Subcutaneous adipose tissue (tissue), 4 donors: Measurements from ENCODE around the gene ADD2. TPM values are rescaled to one million over a fixed set of nuclear protein-coding genes. Genes with fewer than 3 reads are reported as not detected.

Source experiments
- total RNA-seq, 4 donors: library from RNA; depleted of rRNA; stranded (reverse); fragments of >200 nt; gene quantifications; one replicate each; pipeline ENCODE4 v1.1.0, GENCODE V29; 2016
- TF ChIP-seq, protein P1 (sequence below): fragments of 450-650 bp; IDR thresholded peaks from one replicate; pipeline ENCODE4 v1.5.1; 2016; ENCODE audit warnings: low read depth, mild to moderate bottlenecking, control low read depth, antibody characterized with exemption, moderate library complexity

The ADD2 gene
- total RNA-seq, 4 donors from 2014 or later, result 0.75 to 2.9 (median 1.3) TPM

- TF ChIP-seq, protein P1, sequence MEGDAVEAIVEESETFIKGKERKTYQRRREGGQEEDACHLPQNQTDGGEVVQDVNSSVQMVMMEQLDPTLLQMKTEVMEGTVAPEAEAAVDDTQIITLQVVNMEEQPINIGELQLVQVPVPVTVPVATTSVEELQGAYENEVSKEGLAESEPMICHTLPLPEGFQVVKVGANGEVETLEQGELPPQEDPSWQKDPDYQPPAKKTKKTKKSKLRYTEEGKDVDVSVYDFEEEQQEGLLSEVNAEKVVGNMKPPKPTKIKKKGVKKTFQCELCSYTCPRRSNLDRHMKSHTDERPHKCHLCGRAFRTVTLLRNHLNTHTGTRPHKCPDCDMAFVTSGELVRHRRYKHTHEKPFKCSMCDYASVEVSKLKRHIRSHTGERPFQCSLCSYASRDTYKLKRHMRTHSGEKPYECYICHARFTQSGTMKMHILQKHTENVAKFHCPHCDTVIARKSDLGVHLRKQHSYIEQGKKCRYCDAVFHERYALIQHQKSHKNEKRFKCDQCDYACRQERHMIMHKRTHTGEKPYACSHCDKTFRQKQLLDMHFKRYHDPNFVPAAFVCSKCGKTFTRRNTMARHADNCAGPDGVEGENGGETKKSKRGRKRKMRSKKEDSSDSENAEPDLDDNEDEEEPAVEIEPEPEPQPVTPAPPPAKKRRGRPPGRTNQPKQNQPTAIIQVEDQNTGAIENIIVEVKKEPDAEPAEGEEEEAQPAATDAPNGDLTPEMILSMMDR, result no peak
Observed at GRCh38 chr2:70641263-70641784, 126.7 kb downstream of the ADD2 start.

GRCh38 chr2:70639841-70640436 is 128.1 kb downstream of the ADD2 start:
- TF ChIP-seq, protein P1, result no peak

DNA sequence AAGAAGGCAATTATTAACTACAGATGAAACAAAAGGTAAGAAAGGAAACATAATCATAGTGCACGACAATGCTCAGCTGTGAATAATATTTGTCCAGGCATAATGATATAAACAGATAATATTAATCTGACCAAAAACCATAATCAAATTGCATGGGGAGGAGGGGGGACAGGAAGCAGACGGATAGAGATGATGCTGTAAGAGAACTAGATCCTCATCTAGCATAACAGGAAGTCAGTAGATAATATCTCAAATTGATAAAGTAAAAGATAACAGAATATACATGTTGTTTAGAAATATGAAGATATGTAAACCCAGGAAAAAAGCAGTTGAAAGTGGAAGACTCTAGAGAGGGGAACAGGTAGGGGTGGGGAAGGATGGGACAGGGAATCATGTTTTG is 129.4 kb downstream of the ADD2 start:
- TF ChIP-seq, protein P1, result no peak

GRCh38 chr2:70633508-70633907 is 134.5 kb downstream of the ADD2 start:
- TF ChIP-seq, protein P1, result no peak

GRCh38 chr2:70632966-70633365 is 135.0 kb downstream of the ADD2 start:
- TF ChIP-seq, protein P1, result no peak

DNA sequence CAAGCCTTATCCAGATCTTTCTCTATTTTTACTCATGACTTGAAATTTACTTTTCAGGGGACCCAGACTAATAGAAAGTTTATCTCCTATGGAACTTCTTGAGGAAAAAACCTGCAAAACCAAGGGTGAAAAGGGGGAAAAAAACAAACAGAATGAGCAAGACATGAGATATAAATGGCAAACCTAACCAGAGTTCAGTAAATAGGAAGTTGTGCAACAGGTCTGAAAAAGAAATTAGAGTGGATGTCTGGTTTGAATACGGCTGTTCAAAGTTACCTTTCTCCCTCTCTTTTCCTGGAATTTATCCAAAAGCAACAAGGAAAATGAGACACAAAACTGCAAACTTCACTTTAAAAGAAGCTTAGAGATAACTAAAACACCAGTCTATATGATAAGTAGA is 135.6 kb downstream of the ADD2 start:
- TF ChIP-seq, protein P1, result no peak

DNA sequence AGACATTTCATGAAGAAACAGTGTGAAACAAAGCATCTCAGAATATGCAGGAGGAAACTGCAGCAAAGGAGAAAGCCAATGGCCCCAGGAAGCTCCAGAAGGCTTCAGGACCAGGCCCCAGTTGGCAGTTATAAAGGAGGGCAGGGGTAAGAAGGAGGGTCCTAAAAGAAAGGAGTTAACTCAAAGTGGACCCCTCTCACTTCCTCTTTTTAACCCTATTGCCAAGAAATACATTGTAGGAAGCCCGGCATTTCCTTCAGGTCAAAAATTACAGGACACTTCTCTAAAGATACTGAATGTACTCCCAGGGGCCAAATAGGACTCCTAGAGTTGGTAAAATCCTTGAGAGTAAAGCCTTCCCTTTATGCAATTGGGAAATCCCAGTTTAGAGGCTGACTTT is 137.2 kb downstream of the ADD2 start:
- TF ChIP-seq, protein P1, result no peak
